Endodermal cell (in vitro differentiated cells): ENCODE results near the gene ASB14. TPM values are rescaled to one million over a fixed set of nuclear protein-coding genes. Genes with fewer than 3 reads are reported as not detected.

Source experiments
- DNase-seq: peaks from one replicate; pipeline ENCODE4 v3.0.0-alpha.2; 2017
- H3K27ac ChIP-seq: 2 replicates; pipeline ENCODE4 v1.5.1; 2013; ENCODE audit warnings: mild to moderate bottlenecking, low read depth, low read length, moderate library complexity
- H3K27me3 ChIP-seq: 2 replicates; pipeline ENCODE4 v1.6.1; 2013; ENCODE audit warnings: mild to moderate bottlenecking, low read length, moderate library complexity; ENCODE audit not compliant: insufficient read depth, control insufficient read depth, poor library complexity, severe bottlenecking
- H3K36me3 ChIP-seq: 2 replicates; pipeline ENCODE4 v1.7.0; 2013; ENCODE audit warnings: mild to moderate bottlenecking, low read length, moderate library complexity; ENCODE audit not compliant: control insufficient read depth, insufficient read depth
- H3K4me1 ChIP-seq: one replicate; pipeline ENCODE4 v1.7.0; 2013; ENCODE audit warnings: low read length; ENCODE audit not compliant: control insufficient read depth, insufficient read depth
- H3K4me3 ChIP-seq: 2 replicates; pipeline ENCODE4 v1.5.1; 2013; ENCODE audit warnings: mild to moderate bottlenecking, low read length, moderate library complexity
- H3K9ac ChIP-seq: 2 replicates; pipeline ENCODE4 v1.6.1; 2013; ENCODE audit warnings: mild to moderate bottlenecking, low read length, moderate library complexity; ENCODE audit not compliant: poor library complexity, severe bottlenecking; ENCODE audit errors: extremely low read depth
- H3K9me3 ChIP-seq: 2 replicates; pipeline ENCODE4 v1.6.1; 2013; ENCODE audit warnings: mild to moderate bottlenecking, low read length, moderate library complexity; ENCODE audit not compliant: control insufficient read depth
- H3K27ac Mint-ChIP-seq: 2 replicates; pipeline ENCODE4 v1.8.0; 2020; ENCODE audit warnings: mixed read lengths
- H3K27me3 Mint-ChIP-seq: 2 replicates; pipeline ENCODE4 v1.8.0; 2021; ENCODE audit warnings: mild to moderate bottlenecking, mixed read lengths; ENCODE audit not compliant: insufficient read depth
- H3K36me3 Mint-ChIP-seq: 2 replicates; pipeline ENCODE4 v1.8.0; 2020; ENCODE audit warnings: low read depth, mixed read lengths
- H3K4me1 Mint-ChIP-seq: 2 replicates; pipeline ENCODE4 v1.8.0; 2020; ENCODE audit warnings: mixed read lengths
- H3K4me3 Mint-ChIP-seq: 2 replicates; pipeline ENCODE4 v1.8.0; 2020; ENCODE audit warnings: mild to moderate bottlenecking, moderate library complexity, mixed read lengths
- H3K9me3 Mint-ChIP-seq: 2 replicates; pipeline ENCODE4 v1.8.0; 2020; ENCODE audit warnings: mild to moderate bottlenecking, mixed read lengths
- WGBS, 2 experiments: methylation state at CpG; one replicate each; pipeline versions ENCODE4 v1.1.5 to v1.1.7; 2013; ENCODE audit warnings: missing lambda C conversion rate in 2 of 2, mixed read lengths in 1 of 2; ENCODE audit not compliant: insufficient coverage in 1 of 2, insufficient read length in 1 of 2; 5-methylcytosine and 5-hydroxymethylcytosine counted together
- total RNA-seq, 2 donors: library from RNA; stranded (reverse); fragmentation: NEBNext Ultra II Directional in 1 of 2; extraction: Animal tissue kit (Norgen Biotek cat#: 25700) in 1 of 2; gene quantifications; 2 replicates in 1 of 2; 3 replicates in 1 of 2; pipeline ENCODE4 v1.2.1, GENCODE V29; 2021
- TF ChIP-seq, protein P1 (sequence below): fragments of 200-600 bp; sonication (generic); conservative IDR thresholded peaks from 2 replicates; pipeline ENCODE4 v1.5.0; 2021; ENCODE audit warnings: antibody characterized with exemption, mild to moderate bottlenecking

Gene ASB14
- total RNA-seq, 2 donors from 2014 or later = not detected

- no peak for DNase-seq
- Mint-ChIP-seq H3K4me3 (no peak overlapping the region), H3K27ac (no peak overlapping the region), H3K36me3 (peaks cover 67% of the 10 kb centered on the region), H3K27me3 (no peaks in the 10 kb centered on the region), H3K9me3 (no peaks in the 10 kb centered on the region), H3K4me1 (peaks cover 11% of the 10 kb centered on the region)
- WGBS, 2 experiments = 89 to 90% methylated on average over 1 to 2 of the region's 2 CpGs
- TF ChIP-seq, protein P1, sequence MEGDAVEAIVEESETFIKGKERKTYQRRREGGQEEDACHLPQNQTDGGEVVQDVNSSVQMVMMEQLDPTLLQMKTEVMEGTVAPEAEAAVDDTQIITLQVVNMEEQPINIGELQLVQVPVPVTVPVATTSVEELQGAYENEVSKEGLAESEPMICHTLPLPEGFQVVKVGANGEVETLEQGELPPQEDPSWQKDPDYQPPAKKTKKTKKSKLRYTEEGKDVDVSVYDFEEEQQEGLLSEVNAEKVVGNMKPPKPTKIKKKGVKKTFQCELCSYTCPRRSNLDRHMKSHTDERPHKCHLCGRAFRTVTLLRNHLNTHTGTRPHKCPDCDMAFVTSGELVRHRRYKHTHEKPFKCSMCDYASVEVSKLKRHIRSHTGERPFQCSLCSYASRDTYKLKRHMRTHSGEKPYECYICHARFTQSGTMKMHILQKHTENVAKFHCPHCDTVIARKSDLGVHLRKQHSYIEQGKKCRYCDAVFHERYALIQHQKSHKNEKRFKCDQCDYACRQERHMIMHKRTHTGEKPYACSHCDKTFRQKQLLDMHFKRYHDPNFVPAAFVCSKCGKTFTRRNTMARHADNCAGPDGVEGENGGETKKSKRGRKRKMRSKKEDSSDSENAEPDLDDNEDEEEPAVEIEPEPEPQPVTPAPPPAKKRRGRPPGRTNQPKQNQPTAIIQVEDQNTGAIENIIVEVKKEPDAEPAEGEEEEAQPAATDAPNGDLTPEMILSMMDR = no peak
- Histone ChIP-seq H3K9me3 (no peaks in the 10 kb centered on the region), H3K4me1 (no peaks in the 10 kb centered on the region), H3K27ac (no peak overlapping the region), H3K9ac (no peak overlapping the region), H3K4me3 (no peak overlapping the region), H3K36me3 (peaks cover 96% of the 10 kb centered on the region), H3K27me3 (no peaks in the 10 kb centered on the region)
These were observed 47.5 kb downstream of the ASB14 start for GRCh38 chr3:57244946-57245345.

- Mint-ChIP-seq H3K4me1 (no peaks in the 10 kb centered on the region), H3K9me3 (no peaks in the 10 kb centered on the region)
- no peak overlapping the region for H3K9ac ChIP-seq
These were observed 57.6 kb downstream of the ASB14 start for GRCh38 chr3:57234613-57235575.

GRCh38 chr3:57233799-57234198 lies 58.7 kb downstream of the ASB14 start:
- H3K4me1 ChIP-seq = no peaks in the 10 kb centered on the region
- H3K36me3 Mint-ChIP-seq = peaks cover 25% of the 10 kb centered on the region
- peaks cover 6% of the 10 kb centered on the region for H3K4me1 Mint-ChIP-seq
- no peak overlapping the region for H3K9ac ChIP-seq
- no peak for DNase-seq
- H3K27ac Mint-ChIP-seq = no peak overlapping the region
- no peaks in the 10 kb centered on the region for H3K9me3 Mint-ChIP-seq
- no peaks in the 10 kb centered on the region for H3K27me3 Mint-ChIP-seq
- H3K27me3 ChIP-seq = no peaks in the 10 kb centered on the region
- no peak overlapping the region for H3K27ac ChIP-seq
- no peak overlapping the region for H3K4me3 ChIP-seq
- 89% methylated on average over 1 of the region's 2 CpGs; no CpG with 5 or more reads in 1 of the 2 experiments for WGBS, 2 experiments
- H3K9me3 ChIP-seq = no peaks in the 10 kb centered on the region
- TF ChIP-seq, protein P1 = no peak
- no peak overlapping the region for H3K4me3 Mint-ChIP-seq
- H3K36me3 ChIP-seq = peaks cover 30% of the 10 kb centered on the region

More at GRCh38 chr3:57234613-57235575, 57.6 kb downstream of the ASB14 start:
- H3K9me3 ChIP-seq = no peaks in the 10 kb centered on the region
- no peaks in the 10 kb centered on the region for H3K27me3 ChIP-seq
- peaks cover 41% of the 10 kb centered on the region for H3K36me3 ChIP-seq
- H3K27me3 Mint-ChIP-seq = no peaks in the 10 kb centered on the region
- H3K36me3 Mint-ChIP-seq = peaks cover 33% of the 10 kb centered on the region
- no peak overlapping the region for H3K27ac ChIP-seq
- no peak overlapping the region for H3K4me3 Mint-ChIP-seq
- TF ChIP-seq, protein P1 = no peak
- H3K4me3 ChIP-seq = no peak overlapping the region
- WGBS, 2 experiments = 94% methylated on average over 6 to 12 of the region's 13 CpGs
- no peak overlapping the region for H3K27ac Mint-ChIP-seq
- H3K4me1 ChIP-seq = no peaks in the 10 kb centered on the region
- DNase-seq = no peak
